Motor neuron (in vitro differentiated cells): Measurements from ENCODE around the gene SLC12A7. TPM values are rescaled to one million over a fixed set of nuclear protein-coding genes. Genes with fewer than 3 reads are reported as not detected.

ENCODE experiments used
- ATAC-seq, 8 experiments: fragments of 200-7000 bp; cut with Tn5 transposase; replicated peaks in 6 of 8; 2 replicates each; pipeline ENCODE4 v1.8.0; 2021; ENCODE audit warnings: mild to moderate bottlenecking in 8 of 8, moderate library complexity in 8 of 8
- H3K27ac ChIP-seq, 2 donors: fragments of 250-450 bp; sonication (Bioruptor Pico); 2 replicates each; pipeline ENCODE4 v1.9.0; 2021; ENCODE audit warnings: antibody characterized with exemption in 2 of 2, mild to moderate bottlenecking in 2 of 2, moderate library complexity in 1 of 2
- H3K4me1 ChIP-seq, 2 donors: fragments of 250-450 bp; sonication (Bioruptor Pico); replicated peaks in 1 of 2; 2 replicates each; pipeline ENCODE4 v1.6.1; 2021; ENCODE audit warnings: antibody characterized with exemption in 2 of 2, mild to moderate bottlenecking in 2 of 2, moderate library complexity in 1 of 2
- H3K4me3 ChIP-seq, 5 donors: fragments of 250-450 bp; sonication (Bioruptor Pico); 2 replicates each; pipeline ENCODE4 v1.9.0; 2021; ENCODE audit warnings: antibody characterized with exemption in 5 of 5, mild to moderate bottlenecking in 5 of 5, moderate library complexity in 4 of 5
- WGBS, 10 experiments: fragments of 450-650 bp; shearing (Covaris generic); methylation state at CpG; one replicate each; pipeline ENCODE4 v1.0.0; 2022; 5-methylcytosine and 5-hydroxymethylcytosine counted together
- in situ Hi-C, 9 experiments: fragments of 400-800 bp; cut with MboI; loops; one replicate each; pipeline ENCODE4 v1.15.0; 2021; ENCODE audit warnings: low sequenced_read_pairs in 9 of 9, low pct_unique_long_range_greater_than_20kb in 2 of 9; ENCODE audit not compliant: unreplicated experiment in 9 of 9
- total RNA-seq, 8 experiments: library from RNA; unstranded; fragments of 300-600 nt; gene quantifications; 2 replicates each; pipeline versions ENCODE4 v1.2.3 to v1.2.4, GENCODE V29; 2022

The SLC12A7 gene
- total RNA-seq, 8 experiments from 2014 or later = 2.0 to 14.4 (median 6.7) TPM

DNA sequence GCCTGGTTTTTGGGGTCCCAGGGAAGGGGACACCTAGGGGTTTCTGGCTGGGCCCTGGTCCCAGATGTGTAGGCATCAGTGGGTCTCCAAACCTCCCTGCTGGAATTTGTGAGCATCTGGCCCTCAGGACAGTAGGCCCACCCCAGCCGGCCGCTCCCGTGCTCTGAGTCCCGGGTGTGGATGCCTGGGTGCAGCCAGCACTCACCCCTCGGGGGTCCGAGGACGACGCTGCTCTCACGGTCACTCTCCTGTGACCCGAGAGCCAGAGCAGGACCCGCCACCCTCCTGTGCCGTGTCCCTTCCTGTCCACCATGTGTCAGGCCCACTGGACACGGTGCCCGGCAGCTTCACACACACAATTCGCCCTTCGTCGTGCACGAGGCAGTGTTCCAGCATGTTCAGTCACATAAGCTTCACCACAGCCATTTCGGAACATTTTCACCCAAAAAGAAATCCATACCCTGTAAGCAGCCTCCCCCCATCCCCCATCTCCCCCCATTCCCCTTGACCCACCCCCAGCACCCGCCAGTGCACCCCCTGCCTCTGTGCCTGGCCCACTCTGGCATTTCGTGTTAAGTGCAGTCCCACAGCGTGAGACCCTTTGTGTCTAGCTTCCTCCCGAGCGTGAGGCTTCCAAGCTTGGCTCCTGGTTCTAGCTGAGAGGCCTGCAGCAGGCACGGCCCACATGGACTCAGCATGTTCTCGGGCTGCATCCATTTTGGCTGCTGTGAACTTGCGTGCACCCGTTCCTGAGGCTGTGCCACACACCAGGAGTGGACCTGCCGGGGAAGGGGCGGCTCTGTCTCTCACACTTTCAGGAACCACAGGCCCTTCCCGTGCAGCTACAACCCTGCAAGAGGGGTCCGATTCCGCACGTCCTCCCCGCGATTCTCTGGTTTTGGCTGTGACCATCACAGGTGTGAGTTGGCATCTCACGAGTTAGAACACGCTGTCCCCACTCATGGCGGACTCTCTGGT lies 62.7 kb downstream of the SLC12A7 start:
- Histone ChIP-seq H3K4me1 (peaks cover 6 to 10% of the 10 kb centered on the region in 2 donors), H3K27ac (no peak overlapping the region), H3K4me3 (no peak overlapping the region)
- ATAC-seq = no peak
- in situ Hi-C loops = no loop called here
- WGBS, 10 experiments = 0 to 100% (median 80%) methylated on average over 1 to 6 of the region's 39 CpGs; no CpG with 5 or more reads in 5 of the 10 experiments

DNA sequence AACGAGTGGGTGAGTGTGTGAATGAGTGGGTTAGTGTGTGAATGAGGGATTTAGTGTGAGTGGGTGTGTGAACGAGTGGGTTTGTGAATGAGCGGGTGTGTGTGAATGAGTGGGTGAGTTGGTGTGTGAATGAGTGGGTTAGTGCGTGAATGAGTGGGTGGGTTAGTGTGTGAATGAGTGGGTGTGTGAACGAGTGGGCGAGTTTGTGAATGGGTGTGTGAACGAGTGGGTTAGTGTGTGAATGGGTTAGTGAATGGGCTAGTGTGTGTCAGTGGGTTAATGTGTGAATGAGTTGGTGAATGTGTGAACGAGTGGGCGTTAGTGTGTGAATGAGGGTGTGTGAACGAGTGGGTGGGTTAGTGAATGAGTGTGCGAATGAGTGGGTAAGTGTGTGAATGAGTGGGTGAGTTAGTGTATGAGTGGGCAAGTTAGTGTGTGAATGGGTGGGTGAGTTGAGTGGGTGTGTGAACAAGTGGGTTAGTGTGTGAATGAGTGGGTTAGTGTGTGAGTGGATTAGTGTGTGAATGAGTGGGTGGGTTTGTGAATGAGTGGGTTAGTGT lies 63.6 kb downstream of the SLC12A7 start:
- H3K4me1 ChIP-seq = peaks cover 6 to 10% of the 10 kb centered on the region in 2 donors
- ATAC-seq = no peak
- 40 to 95% (median 82%) methylated on average over 2 to 11 of the region's 11 CpGs; no CpG with 5 or more reads in 2 of the 10 experiments for WGBS, 10 experiments
- H3K27ac ChIP-seq = no peak overlapping the region
- H3K4me3 ChIP-seq = no peak overlapping the region
- in situ Hi-C loops = no loop called here

DNA sequence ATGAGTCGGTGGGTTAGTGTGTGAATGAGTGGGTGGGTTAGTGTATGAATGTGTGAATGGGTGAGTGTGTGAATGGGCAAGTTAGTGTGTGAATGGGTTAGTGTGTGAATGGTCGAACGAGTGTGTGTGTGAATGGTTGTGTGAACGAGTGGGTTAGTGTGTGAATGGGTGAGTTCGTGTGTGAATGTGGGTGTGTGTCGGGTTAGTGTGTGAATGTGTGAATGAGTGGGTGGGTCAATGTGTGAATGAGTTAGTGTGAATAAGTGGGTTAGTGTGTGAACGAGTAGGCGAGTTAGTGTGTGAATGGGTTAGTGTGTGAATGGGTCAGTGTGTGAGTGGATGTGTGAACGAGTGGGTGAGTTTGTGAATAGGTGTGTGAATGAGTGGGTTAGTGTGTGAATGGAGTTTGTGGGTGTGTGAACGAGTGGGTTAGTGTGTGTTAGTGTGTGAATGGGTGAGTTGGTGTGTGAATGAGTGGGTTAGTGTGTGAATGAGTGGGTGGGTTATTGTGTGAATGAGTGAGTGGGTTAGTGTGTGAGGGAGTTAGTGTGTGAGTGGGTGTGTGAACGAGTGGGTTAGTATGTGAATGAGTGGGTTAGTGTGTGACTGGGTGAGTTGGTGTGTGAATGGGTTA lies 64.4 kb downstream of the SLC12A7 start:
- Histone ChIP-seq H3K4me1 (peaks cover 6 to 10% of the 10 kb centered on the region in 2 donors), H3K27ac (no peak overlapping the region), H3K4me3 (no peak overlapping the region)
- 50 to 88% (median 82%) methylated on average over 2 to 9 of the region's 11 CpGs; no CpG with 5 or more reads in 1 of the 10 experiments for whole genome bisulfite sequencing, 10 experiments
- in situ Hi-C loops = no loop called here
- ATAC-seq = no peak

DNA sequence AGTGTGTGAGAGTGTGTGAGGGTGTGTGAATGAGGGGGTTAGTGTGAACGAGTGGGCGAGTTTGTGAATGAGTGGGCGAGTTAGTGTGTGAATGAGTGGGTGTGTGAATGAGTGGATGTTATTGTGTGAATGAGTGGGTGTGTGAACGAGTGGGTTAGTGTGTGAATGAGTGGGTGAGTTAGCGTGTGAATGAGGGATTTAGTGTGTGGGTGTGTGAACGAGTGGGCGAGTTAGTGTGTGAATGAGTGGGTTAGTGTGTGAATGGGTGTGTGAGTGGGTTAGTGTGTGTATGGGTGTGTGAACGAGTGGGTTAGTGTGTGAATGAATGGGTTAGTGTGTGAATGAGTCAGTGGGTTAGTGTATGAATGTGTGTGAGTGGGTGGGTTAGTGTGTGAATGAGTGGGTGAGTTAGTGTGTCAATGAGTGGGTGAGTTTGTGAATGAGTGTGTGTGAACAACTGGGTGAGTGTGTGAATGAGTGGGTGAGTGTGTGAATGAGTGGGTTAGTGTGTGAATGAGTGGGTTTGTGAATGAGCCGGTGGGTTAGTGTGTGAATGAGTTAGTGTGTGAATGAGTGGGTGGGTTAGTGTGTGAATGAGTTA lies 65.8 kb downstream of the SLC12A7 start:
- peak in 1 of 8 experiments; percentile 1 for ATAC-seq
- WGBS, 10 experiments = 10 to 93% (median 72%) methylated on average over 2 to 7 of the region's 9 CpGs
- in situ Hi-C loops = no loop called here
- Histone ChIP-seq H3K4me1 (peaks cover 6 to 10% of the 10 kb centered on the region in 2 donors), H3K4me3 (no peak overlapping the region), H3K27ac (no peak overlapping the region)

DNA sequence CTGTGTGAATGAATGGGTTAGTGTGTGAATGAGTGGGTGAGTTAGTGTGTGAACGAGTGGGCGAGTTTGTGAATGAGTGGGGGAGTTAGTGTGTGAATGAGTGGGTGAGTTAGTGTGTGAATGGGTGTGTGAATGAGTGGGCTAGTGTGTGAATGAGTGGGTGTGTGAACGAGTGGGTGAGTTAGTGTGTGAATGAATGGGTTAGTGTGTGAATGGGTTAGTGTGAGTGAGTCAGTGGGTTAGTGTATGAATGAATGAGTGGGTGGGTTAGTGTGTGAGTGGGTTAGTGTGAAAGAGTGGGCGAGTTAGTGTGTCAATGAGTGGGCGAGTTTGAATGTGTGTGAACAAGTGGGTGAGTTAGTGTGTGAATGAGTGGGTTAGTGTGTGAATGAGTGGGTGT lies 67.7 kb downstream of the SLC12A7 start:
- in situ Hi-C loops = no loop called here
- no peak overlapping the region for H3K27ac ChIP-seq
- ATAC-seq = no peak
- WGBS, 10 experiments = 0 to 95% (median 71%) methylated on average over 1 to 4 of the region's 5 CpGs; no CpG with 5 or more reads in 3 of the 10 experiments
- no peak overlapping the region for H3K4me3 ChIP-seq
- H3K4me1 ChIP-seq = no peaks in the 10 kb centered on the region

DNA sequence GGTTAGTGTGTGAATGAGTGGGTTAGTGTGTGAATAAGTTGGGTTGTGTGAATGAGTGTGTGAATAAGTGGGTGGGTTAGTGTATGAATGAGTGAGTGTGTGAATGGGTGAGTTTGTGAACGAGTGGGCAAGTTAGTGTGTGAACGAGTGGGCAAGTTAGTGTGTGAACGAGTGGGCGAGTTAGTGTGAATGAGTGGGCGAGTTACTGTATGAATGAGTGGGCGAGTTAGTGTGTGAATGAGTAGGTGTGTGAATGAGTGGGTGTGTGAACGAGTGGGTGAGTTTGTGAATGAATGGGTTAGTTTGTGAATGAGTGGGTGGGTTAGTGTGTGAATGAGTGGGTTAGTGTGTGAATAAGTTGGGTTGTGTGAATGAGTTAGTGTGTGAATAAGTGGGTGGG lies 68.5 kb downstream of the SLC12A7 start:
- Histone ChIP-seq H3K27ac (no peak overlapping the region), H3K4me1 (no peaks in the 10 kb centered on the region), H3K4me3 (no peak overlapping the region)
- ATAC-seq = peak in 3 of 8 experiments; percentile 13 to 24 (median 16)
- in situ Hi-C loops = no loop called here
- 0 to 87% (median 75%) methylated on average over 3 to 7 of the region's 7 CpGs for WGBS, 10 experiments

DNA sequence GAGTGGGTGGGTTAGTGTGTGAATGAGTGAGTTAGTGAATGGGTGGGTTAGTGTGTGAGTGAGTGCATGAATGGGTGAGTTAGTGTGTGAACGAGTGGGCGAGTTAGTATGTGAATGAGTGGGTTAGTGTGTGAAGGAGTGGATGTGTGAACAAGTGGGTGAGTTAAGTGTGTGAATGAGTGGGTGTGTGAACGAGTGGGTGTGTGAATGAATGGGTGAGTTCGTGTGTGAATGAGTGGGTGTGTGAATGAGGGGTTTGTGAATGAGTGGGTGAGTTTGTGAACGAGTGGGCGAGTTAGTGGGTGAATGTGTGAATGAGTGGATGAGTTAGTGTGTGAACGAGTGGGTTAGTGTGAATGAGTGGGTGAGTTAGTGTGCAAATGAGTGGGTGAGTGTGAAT lies 69.2 kb downstream of the SLC12A7 start:
- Histone ChIP-seq H3K27ac (no peak overlapping the region), H3K4me3 (no peak overlapping the region), H3K4me1 (no peaks in the 10 kb centered on the region)
- ATAC-seq = no peak
- WGBS, 10 experiments = 13 to 89% (median 69%) methylated on average over 3 to 7 of the region's 7 CpGs; no CpG with 5 or more reads in 1 of the 10 experiments
- in situ Hi-C loops = no loop called here

DNA sequence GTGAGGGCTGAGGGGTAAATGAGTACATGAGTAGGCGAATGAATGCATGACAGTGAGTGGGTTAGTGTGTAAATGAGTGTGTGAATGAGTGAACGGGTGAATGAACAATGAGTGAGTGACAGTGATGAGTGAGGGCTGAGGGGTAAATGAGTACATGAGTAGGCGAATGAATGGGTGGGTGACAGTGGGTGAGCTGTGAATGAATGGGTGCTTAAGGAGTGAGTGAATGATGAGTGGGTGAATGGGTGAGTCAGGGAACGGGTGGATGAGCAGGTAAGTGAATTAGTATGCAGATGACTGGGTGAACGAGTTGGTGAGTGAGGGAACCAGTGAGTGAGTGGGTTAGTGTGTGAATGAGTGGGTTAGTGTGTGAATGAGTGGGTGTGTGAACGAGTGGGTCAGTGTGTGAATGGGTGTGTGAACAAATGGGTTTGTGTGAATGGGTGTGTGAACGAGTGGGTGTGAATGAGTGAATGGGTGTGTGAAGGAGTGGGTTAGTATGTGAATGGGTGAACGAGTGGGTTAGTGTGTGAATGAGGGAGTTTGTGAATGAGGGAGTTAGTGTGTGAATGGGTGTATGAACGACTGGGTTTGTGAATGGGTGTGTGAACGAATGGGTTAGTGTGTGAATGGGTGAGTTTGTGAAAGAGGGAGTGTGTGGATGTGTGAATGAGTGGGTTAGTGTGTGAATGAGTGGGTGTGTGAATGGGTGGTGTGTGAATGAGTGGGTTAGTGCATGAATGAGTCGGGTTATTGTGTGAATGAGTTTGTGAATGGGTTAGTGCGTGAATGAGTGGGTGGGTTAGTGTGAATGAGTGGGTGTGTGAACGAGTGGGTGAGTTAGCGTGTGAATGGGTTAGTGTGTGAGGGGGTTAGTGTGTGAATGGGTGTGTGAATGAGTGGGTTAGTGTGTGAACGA lies 70.4 kb downstream of the SLC12A7 start:
- in situ Hi-C loops = no loop called here
- H3K4me3 ChIP-seq = no peak overlapping the region
- peak in 3 of 8 experiments; percentile 24 to 54 (median 29) for ATAC-seq
- WGBS, 10 experiments = 24 to 83% (median 66%) methylated on average over 3 to 15 of the region's 15 CpGs
- H3K27ac ChIP-seq = no peak overlapping the region
- no peaks in the 10 kb centered on the region for H3K4me1 ChIP-seq

DNA sequence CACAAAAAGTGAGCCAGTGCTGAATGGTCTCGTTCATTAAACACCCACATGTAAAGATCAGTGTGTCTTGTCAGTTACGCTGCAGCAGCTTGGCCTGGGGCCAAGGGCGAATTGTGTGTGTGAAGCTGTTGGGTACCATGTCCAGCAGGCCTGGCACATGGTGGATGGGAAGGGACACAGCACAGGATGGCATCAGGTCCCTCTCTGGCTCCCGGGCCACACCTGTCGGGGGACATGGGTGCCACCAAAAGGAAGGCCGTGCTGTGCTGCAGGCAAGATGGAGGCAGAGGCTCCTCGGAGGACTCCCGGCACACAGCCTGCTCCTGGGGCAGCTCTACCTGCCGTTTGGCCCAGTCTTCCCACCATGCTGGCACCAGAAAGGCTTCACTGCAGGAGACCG lies 71.3 kb downstream of the SLC12A7 start:
- 100% methylated on average over 1 to 2 of the region's 10 CpGs; no CpG with 5 or more reads in 6 of the 10 experiments for WGBS, 10 experiments
- in situ Hi-C loops = no loop called here
- Histone ChIP-seq H3K27ac (no peak overlapping the region), H3K4me3 (no peak overlapping the region), H3K4me1 (no peaks in the 10 kb centered on the region)
- no peak for ATAC-seq

DNA sequence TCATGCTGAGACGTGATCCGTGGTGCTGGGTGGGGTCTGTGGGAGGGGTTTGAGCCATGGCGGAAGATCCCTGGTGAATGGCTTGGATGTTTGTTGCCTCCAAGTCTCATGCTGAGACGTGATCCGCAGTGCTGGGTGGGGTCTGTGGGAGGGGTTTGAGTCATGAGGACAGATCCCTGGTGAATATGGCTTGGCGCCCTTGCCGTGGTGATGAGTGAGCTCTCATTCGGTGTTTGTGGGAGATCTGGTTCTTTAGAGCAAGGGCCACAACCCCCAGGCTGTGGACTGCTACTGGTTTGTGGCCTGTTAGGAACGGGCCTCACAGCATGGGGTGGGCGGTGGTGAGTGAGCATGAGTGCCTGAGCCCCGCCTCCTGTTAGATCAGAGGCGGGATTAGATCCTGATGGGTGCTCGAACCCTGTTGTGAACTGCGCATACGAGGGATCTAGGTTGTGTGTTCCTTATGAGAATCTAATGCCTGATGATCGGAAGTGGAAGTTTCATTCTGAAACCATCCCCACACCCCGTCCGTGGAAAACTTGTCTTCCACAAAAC lies 72.1 kb downstream of the SLC12A7 start:
- Histone ChIP-seq H3K4me3 (no peak overlapping the region), H3K4me1 (no peaks in the 10 kb centered on the region), H3K27ac (no peak overlapping the region)
- ATAC-seq = no peak
- 74 to 100% (median 92%) methylated on average over 2 to 8 of the region's 18 CpGs; no CpG with 5 or more reads in 2 of the 10 experiments for WGBS, 10 experiments
- in situ Hi-C loops = no loop called here

DNA sequence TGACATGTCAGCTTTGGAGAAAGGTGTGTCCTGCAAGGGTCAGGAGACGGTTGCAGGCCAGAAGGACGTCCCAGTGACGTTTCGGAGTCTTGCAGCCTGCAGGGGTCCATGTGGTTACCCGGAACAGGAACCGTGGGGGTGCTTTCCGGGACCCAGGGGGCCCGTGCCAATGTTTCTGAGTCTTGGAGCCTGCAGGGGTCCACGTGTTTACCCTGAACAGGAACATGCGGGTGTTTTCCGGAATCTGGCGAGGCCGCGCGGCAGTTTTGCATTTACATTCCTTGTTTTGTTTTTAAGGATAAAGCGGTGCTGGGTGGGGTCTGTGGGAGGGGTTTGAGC lies 72.7 kb downstream of the SLC12A7 start:
- H3K27ac ChIP-seq = no peak overlapping the region
- H3K4me3 ChIP-seq = no peak overlapping the region
- ATAC-seq = peak in 1 of 8 experiments; percentile 15
- in situ Hi-C loops = no loop called here
- H3K4me1 ChIP-seq = no peaks in the 10 kb centered on the region
- WGBS, 10 experiments = 80 to 100% (median 80%) methylated on average over 1 to 5 of the region's 16 CpGs; no CpG with 5 or more reads in 7 of the 10 experiments
